GM23338 (cell line): ENCODE data around the gene GAPDHS. TPM values are rescaled to one million over a fixed set of nuclear protein-coding genes. Genes with fewer than 3 reads are reported as not detected.

ENCODE experiments used
- ATAC-seq: fragments of 200-7000 bp; cut with Tn5 transposase; 3 replicates; pipeline ENCODE4 v1.9.1; 2020
- DNase-seq: peaks from one replicate; pipeline ENCODE4 v3.0.0-alpha.2; 2015; ENCODE audit warnings: low spot score
- H2AFZ ChIP-seq: fragments of 200-600 bp; sonication (generic); 2 replicates; pipeline ENCODE4 v1.8.0; 2016; ENCODE audit warnings: antibody characterized with exemption, mild to moderate bottlenecking, moderate library complexity
- H3F3A ChIP-seq: fragments of 200-600 bp; sonication (generic); replicated peaks from 2 replicates; pipeline ENCODE4 v1.8.0; 2017; ENCODE audit warnings: antibody characterized with exemption, mixed run types, low read depth
- H3K27ac ChIP-seq: fragments of 200-600 bp; sonication (generic); 2 replicates; pipeline ENCODE4 v1.6.1; 2016; ENCODE audit warnings: low read depth
- H3K27me3 ChIP-seq: fragments of 200-600 bp; sonication (generic); 2 replicates; pipeline ENCODE4 v1.8.0; 2016; ENCODE audit warnings: mild to moderate bottlenecking, mixed run types, moderate library complexity; ENCODE audit not compliant: insufficient read depth
- H3K36me3 ChIP-seq: fragments of 200-600 bp; sonication (generic); 2 replicates; pipeline ENCODE4 v1.8.0; 2016; ENCODE audit warnings: mild to moderate bottlenecking; ENCODE audit not compliant: insufficient read depth
- H3K4me1 ChIP-seq: fragments of 200-600 bp; sonication (generic); 2 replicates; pipeline ENCODE4 v1.8.0; 2016; ENCODE audit warnings: mild to moderate bottlenecking, moderate library complexity; ENCODE audit not compliant: insufficient read depth
- H3K4me2 ChIP-seq: fragments of 200-600 bp; sonication (generic); 2 replicates; pipeline ENCODE4 v1.7.1; 2017; ENCODE audit warnings: mixed run types
- H3K4me3 ChIP-seq: fragments of 200-600 bp; sonication (generic); 2 replicates; pipeline ENCODE4 v1.6.1; 2016; ENCODE audit warnings: mixed run types
- H3K79me2 ChIP-seq: fragments of 200-600 bp; sonication (generic); replicated peaks from 2 replicates; pipeline ENCODE4 v1.8.0; 2017; ENCODE audit warnings: mild to moderate bottlenecking; ENCODE audit not compliant: insufficient read depth
- H3K9me2 ChIP-seq: fragments of 200-600 bp; sonication (generic); 2 replicates; pipeline ENCODE4 v1.8.0; 2017; ENCODE audit not compliant: insufficient read depth
- H4K20me1 ChIP-seq: fragments of 200-600 bp; sonication (generic); replicated peaks from 2 replicates; pipeline ENCODE4 v1.8.0; 2017; ENCODE audit warnings: mild to moderate bottlenecking; ENCODE audit not compliant: insufficient read depth
- H3K27ac Mint-ChIP-seq: 2 replicates; pipeline ENCODE4 v1.8.0; 2020; ENCODE audit warnings: inconsistent platforms, mild to moderate bottlenecking, moderate library complexity, mixed read lengths
- H3K27me3 Mint-ChIP-seq: 3 replicates; pipeline ENCODE4 v1.8.0; 2022; ENCODE audit warnings: low read depth, mild to moderate bottlenecking, moderate library complexity, mixed read lengths, inconsistent platforms; ENCODE audit not compliant: insufficient read depth, poor library complexity
- H3K36me3 Mint-ChIP-seq: 3 replicates; pipeline ENCODE4 v1.8.0; 2021; ENCODE audit warnings: low read depth, mild to moderate bottlenecking, inconsistent platforms, moderate library complexity, mixed read lengths
- H3K4me1 Mint-ChIP-seq: 3 replicates; pipeline ENCODE4 v1.8.0; 2020; ENCODE audit warnings: mild to moderate bottlenecking, inconsistent platforms, mixed read lengths
- H3K4me3 Mint-ChIP-seq: 3 replicates; pipeline ENCODE4 v1.8.0; 2021; ENCODE audit warnings: moderate library complexity, mild to moderate bottlenecking, inconsistent platforms, mixed read lengths
- H3K9me3 Mint-ChIP-seq: 3 replicates; pipeline ENCODE4 v1.8.0; 2020; ENCODE audit warnings: moderate library complexity, mild to moderate bottlenecking, inconsistent platforms, mixed read lengths
- CREB1 ChIP-seq: fragments of 250-450 bp; sonication (Bioruptor Pico); IDR thresholded peaks from 2 replicates; pipeline ENCODE4 v1.5.0; 2020; ENCODE audit warnings: low read depth, mild to moderate bottlenecking, moderate library complexity
- CTCF ChIP-seq, 2 experiments: fragments of 200-600 bp in 1 of 2; sonication (generic) in 1 of 2; conservative IDR thresholded peaks; 2 replicates each; pipeline versions ENCODE4 v1.5.1 to v1.6.1; 2016 to 2017; ENCODE audit warnings: antibody characterized with exemption in 2 of 2, low read depth in 2 of 2, mild to moderate bottlenecking in 2 of 2, moderate library complexity in 1 of 2
- EZH2phosphoT487 ChIP-seq: fragments of 200-600 bp; sonication (generic); IDR thresholded peaks from one replicate; pipeline ENCODE4 v1.8.1; 2018; ENCODE audit warnings: antibody characterized with exemption; ENCODE audit not compliant: unreplicated experiment
- JUNB ChIP-seq: IDR thresholded peaks from one replicate; pipeline ENCODE4 v1.6.1; 2016; ENCODE audit warnings: antibody characterized with exemption; ENCODE audit not compliant: unreplicated experiment
- NANOG ChIP-seq: IDR thresholded peaks from 2 replicates; pipeline ENCODE4 v1.6.1; 2016; ENCODE audit warnings: antibody characterized with exemption, borderline replicate concordance
- POLR2AphosphoS5 ChIP-seq: IDR thresholded peaks from 2 replicates; pipeline ENCODE4 v1.6.1; 2016; ENCODE audit warnings: antibody characterized with exemption, low read depth
- STAT1 ChIP-seq: IDR thresholded peaks from one replicate; pipeline ENCODE4 v1.6.1; 2016; ENCODE audit warnings: antibody characterized with exemption; ENCODE audit not compliant: unreplicated experiment
- ZNF114 ChIP-seq: fragments of 250-450 bp; sonication (Bioruptor Pico); IDR thresholded peaks from 2 replicates; pipeline ENCODE4 v1.5.0; 2020; ENCODE audit warnings: mild to moderate bottlenecking, moderate library complexity
- ZNF331 ChIP-seq: fragments of 250-450 bp; sonication (Bioruptor Pico); IDR thresholded peaks from 2 replicates; pipeline ENCODE4 v1.5.0; 2020; ENCODE audit warnings: low read depth, mild to moderate bottlenecking, moderate library complexity
- ZNF462 ChIP-seq: fragments of 250-450 bp; sonication (Bioruptor Pico); IDR thresholded peaks from 2 replicates; pipeline ENCODE4 v1.5.0; 2020; ENCODE audit warnings: mild to moderate bottlenecking, moderate library complexity
- polyA plus RNA-seq: library from polyadenylated mRNA; unstranded; fragments of >200 nt; fragmentation: Nextera tagmentation; extraction: Ambion mirVana; gene quantifications from 2 replicates; pipeline ENCODE4 v1.2.1, GENCODE V29; 2016
- total RNA-seq: library from RNA; depleted of rRNA; stranded (reverse); fragments of >200 nt; shearing (Covaris generic); gene quantifications from 2 replicates; pipeline ENCODE4 v1.2.3, GENCODE V29; 2014
- TF ChIP-seq, protein P1 (sequence below): IDR thresholded peaks from one replicate; pipeline ENCODE4 v1.6.1; 2018; ENCODE audit warnings: antibody characterized with exemption; ENCODE audit not compliant: unreplicated experiment
- TF ChIP-seq, protein P2 (sequence below): IDR thresholded peaks from 2 replicates; pipeline ENCODE4 v1.6.1; 2016; ENCODE audit warnings: antibody characterized with exemption

The GAPDHS gene
- total and polyA plus RNA-seq, 2 experiments from 2014 or later, result not detected

- Mint-ChIP-seq H3K27ac (no peak overlapping the region), H3K27me3 (peaks cover 24% of the 10 kb centered on the region), H3K4me1 (peaks cover 8% of the 10 kb centered on the region), H3K9me3 (no peaks in the 10 kb centered on the region; the same call in 1 of the 3 replicates), H3K36me3 (no peaks in the 10 kb centered on the region; the same call in 2 of the 3 replicates), H3K4me3 (no peak overlapping the region)
- no peak overlapping the region for H3K4me3 ChIP-seq
- H3K79me2 ChIP-seq, result no peaks in the 10 kb centered on the region
- no peaks in the 10 kb centered on the region for H3K36me3 ChIP-seq
- H3F3A ChIP-seq, result peaks cover 8% of the 10 kb centered on the region; the same call in 1 of the 2 replicates
- no peaks in the 10 kb centered on the region for H4K20me1 ChIP-seq
- peaks cover 10% of the 10 kb centered on the region for H3K27me3 ChIP-seq
- DNase-seq (no peak), ATAC-seq (no peak)
- H3K27ac ChIP-seq, result no peak overlapping the region
- no peaks in the 10 kb centered on the region for H3K9me2 ChIP-seq
- peaks cover 8% of the 10 kb centered on the region; the same call in 1 of the 2 replicates for H3K4me1 ChIP-seq
- no peak overlapping the region for H3K4me2 ChIP-seq
- H2AFZ ChIP-seq, result no peak overlapping the region
- TF ChIP-seq, protein P1, sequence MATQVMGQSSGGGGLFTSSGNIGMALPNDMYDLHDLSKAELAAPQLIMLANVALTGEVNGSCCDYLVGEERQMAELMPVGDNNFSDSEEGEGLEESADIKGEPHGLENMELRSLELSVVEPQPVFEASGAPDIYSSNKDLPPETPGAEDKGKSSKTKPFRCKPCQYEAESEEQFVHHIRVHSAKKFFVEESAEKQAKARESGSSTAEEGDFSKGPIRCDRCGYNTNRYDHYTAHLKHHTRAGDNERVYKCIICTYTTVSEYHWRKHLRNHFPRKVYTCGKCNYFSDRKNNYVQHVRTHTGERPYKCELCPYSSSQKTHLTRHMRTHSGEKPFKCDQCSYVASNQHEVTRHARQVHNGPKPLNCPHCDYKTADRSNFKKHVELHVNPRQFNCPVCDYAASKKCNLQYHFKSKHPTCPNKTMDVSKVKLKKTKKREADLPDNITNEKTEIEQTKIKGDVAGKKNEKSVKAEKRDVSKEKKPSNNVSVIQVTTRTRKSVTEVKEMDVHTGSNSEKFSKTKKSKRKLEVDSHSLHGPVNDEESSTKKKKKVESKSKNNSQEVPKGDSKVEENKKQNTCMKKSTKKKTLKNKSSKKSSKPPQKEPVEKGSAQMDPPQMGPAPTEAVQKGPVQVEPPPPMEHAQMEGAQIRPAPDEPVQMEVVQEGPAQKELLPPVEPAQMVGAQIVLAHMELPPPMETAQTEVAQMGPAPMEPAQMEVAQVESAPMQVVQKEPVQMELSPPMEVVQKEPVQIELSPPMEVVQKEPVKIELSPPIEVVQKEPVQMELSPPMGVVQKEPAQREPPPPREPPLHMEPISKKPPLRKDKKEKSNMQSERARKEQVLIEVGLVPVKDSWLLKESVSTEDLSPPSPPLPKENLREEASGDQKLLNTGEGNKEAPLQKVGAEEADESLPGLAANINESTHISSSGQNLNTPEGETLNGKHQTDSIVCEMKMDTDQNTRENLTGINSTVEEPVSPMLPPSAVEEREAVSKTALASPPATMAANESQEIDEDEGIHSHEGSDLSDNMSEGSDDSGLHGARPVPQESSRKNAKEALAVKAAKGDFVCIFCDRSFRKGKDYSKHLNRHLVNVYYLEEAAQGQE, result no peak
- TF ChIP-seq NANOG, result no peak
- TF ChIP-seq, protein P2, sequence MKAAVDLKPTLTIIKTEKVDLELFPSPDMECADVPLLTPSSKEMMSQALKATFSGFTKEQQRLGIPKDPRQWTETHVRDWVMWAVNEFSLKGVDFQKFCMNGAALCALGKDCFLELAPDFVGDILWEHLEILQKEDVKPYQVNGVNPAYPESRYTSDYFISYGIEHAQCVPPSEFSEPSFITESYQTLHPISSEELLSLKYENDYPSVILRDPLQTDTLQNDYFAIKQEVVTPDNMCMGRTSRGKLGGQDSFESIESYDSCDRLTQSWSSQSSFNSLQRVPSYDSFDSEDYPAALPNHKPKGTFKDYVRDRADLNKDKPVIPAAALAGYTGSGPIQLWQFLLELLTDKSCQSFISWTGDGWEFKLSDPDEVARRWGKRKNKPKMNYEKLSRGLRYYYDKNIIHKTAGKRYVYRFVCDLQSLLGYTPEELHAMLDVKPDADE, result no peak
- no peak for TF ChIP-seq CTCF (conservative IDR thresholded peaks at IDR 0.05; ENCODE audit: low read depth in 2 of 2)
- TF ChIP-seq ZNF462 (CRISPR knock-in tag), result no peak
- no peak for TF ChIP-seq JUNB
- no peak for TF ChIP-seq CREB1 (CRISPR knock-in tag)
- TF ChIP-seq POLR2AphosphoS5, result no peak
- no peak for TF ChIP-seq STAT1
- TF ChIP-seq ZNF114 (CRISPR knock-in tag), result no peak
- TF ChIP-seq ZNF331 (CRISPR knock-in tag), result no peak
- no peak for TF ChIP-seq EZH2phosphoT487
Observed at GRCh38 chr19:35561436-35561835, 28.2 kb downstream of the GAPDHS start.
